NCI-H2081 (cell line): ENCODE measurements around the gene ATG16L1.
"Not testable (repeated sequence)": the region's sequence is repeated elsewhere in the genome, so short reads cannot be mapped to it uniquely, and the experiment has no call there.

Experiments used
- DNase-seq, 2 experiments: peaks; one replicate each; lab custom pipeline; 2025; lab: John Stamatoyannopoulos, UW

Gene ATG16L1

DNA sequence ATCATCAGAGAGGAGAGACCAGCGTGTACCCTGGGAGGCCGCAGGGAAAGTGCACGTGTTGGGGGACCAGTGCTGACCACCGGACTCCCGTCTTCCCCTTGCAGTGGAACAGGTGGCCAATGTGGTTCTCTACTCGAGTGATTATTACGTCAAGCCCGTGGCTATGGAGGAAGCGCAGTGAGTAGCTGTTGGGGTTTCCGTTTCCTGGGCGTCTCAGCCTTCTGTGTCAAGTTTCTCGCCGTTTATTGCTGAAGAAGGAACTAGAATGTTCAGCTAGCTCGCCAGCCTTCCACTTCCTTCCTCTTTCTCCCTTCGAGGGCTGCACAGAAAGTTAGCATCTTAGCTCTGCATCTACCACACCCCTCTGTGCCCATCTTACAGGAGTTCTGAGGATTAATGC, 80.1 kb downstream of the ATG16L1 start:
- DNase-seq: no peak

DNA sequence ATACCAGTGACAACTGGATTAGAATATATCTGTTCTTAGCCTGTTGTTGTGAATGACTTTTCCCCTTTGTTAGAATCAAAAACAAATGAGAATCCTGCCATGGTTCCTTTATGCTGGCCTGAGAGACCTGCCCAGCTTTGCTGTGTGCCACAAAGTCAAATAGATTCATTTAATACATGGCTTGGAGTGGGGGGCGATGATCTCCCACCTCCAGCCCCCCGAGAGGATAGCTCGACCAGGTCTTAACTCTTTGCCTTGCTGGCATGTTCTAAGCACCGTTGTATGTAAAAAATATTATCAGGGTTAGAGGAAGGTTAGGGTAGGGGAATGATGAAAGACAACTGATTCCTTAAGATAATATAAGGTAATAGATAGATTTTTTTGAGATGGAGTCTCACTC, 80.7 kb downstream of the ATG16L1 start:
- no peak for DNase-seq

DNA sequence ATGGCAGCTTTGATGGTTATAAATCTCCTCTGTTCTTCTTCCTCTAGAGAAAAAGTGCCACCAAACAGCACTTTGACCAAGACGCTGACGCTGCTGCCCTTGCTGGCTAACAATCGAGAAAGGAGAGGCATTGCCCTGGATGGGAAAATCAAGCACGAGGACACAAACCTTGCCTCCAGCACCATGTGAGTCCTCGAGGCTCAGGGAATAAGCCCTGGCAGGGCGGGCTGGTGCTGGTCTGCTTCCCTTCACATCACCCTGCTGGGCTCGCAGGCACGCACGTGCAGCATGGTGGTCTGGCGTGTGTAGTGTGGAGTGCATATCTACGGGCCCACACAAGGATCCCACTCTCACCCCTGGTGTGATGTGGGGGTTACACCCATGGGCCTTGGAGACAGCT, 83.4 kb downstream of the ATG16L1 start:
- DNase-seq: no peak

- DNase-seq: not testable (repeated sequence)
Measured at GRCh38 chr2:233336091-233336490, 84.6 kb downstream of the ATG16L1 start.

DNA sequence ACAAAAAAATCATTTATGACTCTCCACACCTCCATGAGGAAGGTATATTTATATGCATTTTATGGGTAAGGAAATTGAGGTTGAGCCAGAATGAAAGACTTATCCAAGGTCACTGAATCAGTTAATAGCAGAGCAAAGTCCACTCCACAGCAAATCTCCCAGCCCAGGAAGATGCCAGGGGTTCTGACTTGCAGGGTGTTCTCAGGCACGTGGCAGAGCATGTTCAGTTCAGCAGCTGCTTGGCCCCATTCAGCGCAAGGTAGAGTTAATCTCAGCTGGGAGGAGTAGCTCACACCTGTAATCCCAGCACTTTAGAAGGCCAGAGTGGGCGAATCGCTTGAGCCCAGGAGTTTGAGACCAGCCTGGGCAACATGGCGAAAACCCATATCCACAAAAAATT, 85.1 kb downstream of the ATG16L1 start:
- no peak for DNase-seq

- no peak for DNase-seq
Measured at GRCh38 chr2:233338046-233338445, 86.6 kb downstream of the ATG16L1 start.

- no peak for DNase-seq
Measured at GRCh38 chr2:233338812-233339368, 87.4 kb downstream of the ATG16L1 start.

DNA sequence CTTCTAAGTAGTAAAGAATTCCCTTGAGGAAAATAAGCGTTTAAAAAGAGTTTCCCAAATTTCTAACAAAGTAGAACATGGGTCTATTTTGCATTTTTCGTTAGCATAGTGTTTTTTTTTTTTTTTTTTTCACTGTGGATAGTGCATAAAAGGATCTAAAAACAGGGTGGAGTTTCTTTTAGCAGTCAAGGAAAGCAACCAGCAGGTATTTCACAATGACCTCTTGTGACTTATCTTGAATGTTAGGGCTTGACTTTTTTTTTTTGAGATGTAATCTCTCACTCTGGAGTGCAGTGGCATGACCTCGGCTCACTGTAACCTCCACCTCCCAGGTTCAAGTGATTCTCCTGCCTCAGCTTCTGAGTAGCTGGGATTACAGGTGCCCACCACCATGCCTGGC, 88.0 kb downstream of the ATG16L1 start:
- DNase-seq: no peak

DNA sequence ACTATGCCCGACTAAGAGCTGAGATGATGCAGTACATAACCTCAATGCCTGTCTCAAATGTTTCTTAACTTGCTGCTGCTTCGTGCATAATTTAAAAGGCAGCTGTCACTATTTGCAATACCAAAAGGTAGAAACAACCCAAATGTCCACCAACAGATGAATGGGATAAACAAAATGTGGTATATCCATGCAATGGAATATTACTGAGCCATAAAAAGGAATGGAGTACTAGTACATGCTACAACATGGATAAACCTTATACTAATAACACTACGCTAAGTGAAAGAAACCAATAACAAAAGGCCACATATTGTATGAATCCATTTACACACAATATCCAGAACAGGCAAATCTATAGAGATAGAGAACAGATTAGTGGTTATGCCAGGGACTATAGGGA, 89.8 kb downstream of the ATG16L1 start:
- no peak for DNase-seq

- DNase-seq: no peak
Measured at GRCh38 chr2:233342301-233342700, 90.8 kb downstream of the ATG16L1 start.

DNA sequence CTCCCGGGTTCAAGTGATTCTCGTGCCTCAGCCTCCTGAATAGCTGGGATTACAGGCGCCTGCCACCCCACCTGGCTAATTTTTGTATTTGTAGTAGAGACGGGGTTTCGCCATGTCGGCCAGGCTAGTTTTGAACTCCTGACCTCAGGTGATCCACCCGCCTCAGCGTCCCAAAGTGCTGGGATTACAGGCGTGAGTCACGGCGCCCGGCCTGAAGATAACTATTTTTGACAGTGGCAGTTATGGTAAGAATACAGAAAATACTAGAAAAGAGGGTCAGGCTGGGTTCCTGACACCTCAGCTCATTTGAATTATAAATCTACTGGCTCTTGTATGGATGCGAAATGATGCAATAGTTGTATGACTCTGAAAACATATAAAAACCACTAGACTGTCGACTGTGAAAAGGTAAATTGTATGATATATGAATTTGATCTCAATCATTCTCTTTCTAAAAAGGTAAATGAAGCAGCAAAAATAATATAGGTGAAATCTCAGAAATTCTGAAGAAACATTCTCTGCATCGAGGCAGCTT, 91.8 kb downstream of the ATG16L1 start:
- DNase-seq: no peak
